Amniotic epithelial cell (primary cell): Measurements from ENCODE around the gene EP400.

Experiments used
- DNase-seq: peaks from one replicate; pipeline ENCODE4 v3.0.0-alpha.2; 2010; ENCODE audit warnings: low read depth

The EP400 gene

DNA sequence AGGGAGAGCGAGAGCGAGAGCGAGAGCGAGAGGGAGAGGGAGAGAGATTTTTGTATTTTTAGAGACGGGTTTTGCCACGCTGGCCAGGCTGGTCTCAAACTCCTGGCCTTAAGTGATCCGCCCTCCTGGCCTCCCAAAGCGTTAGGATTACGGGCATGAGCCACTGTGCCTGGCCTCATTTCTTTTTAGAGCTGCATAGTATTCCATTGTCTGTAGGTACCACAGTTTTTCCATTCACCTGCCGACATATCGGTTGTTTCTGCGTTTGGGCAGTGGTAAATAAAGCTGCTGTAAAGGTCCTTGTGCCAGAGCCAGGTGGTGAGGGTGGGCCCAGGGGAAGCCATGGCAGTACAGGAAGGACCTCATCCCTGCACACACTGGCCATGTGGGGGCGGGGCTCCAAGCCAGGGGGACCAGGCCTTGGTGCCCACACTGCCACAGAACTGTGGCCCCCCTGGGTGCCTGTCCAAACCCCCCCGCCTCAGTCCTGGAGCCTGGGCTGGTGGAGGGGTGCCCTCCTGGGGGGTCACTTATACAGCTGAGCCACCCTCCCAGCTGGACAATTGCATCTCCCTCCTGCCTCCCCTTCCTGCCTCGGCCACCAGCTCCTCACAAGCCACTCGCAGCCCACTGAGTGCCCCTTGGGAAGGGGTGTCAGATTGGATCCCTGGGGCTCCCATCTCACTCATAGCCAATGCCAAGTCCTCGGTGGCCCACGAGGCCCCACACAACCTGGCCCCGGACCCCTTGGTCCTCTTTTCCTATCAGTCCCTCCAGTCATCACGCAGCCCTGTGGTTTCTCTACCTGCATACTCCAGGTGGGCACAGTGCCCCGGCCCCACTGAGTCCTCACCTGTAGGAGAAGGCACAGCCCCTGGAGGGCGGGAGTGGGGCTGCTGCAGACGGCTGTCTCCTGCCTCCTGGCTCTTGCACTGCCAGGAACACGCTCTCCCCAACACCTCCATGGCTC is 22.3 kb upstream of the EP400 start:
- DNase-seq = no peak

DNA sequence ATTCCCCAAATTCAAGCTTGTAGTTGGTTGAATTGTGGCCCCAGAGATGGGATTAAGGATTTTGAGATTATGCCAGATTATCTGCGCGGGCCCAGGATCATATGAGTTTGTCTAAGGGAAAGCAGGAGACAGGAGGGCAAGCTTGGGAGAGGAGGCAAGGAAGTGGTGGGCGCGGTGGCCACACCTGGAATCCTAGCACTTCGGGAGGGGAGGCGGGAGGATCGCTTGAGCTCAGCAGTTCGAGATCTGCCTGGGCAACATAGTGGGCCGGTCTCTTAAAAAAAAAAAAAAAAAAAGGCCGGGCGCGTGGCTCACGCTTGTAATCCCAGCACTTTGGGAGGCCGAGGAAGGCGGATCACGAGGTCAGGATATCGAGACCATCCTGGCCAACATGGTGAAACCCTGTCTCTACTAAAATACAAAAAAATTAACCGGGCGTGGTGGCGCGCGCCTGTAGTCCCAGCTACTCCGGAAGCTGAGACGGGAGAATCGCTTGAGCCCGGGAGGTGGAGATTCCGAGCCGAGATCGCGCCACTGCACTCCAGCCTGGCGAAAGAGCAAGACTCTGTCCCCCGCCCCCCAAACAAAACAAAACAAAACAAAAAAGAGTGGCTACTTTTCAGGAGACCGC is 21.5 kb upstream of the EP400 start:
- peak; percentile 19 for DNase-seq

DNA sequence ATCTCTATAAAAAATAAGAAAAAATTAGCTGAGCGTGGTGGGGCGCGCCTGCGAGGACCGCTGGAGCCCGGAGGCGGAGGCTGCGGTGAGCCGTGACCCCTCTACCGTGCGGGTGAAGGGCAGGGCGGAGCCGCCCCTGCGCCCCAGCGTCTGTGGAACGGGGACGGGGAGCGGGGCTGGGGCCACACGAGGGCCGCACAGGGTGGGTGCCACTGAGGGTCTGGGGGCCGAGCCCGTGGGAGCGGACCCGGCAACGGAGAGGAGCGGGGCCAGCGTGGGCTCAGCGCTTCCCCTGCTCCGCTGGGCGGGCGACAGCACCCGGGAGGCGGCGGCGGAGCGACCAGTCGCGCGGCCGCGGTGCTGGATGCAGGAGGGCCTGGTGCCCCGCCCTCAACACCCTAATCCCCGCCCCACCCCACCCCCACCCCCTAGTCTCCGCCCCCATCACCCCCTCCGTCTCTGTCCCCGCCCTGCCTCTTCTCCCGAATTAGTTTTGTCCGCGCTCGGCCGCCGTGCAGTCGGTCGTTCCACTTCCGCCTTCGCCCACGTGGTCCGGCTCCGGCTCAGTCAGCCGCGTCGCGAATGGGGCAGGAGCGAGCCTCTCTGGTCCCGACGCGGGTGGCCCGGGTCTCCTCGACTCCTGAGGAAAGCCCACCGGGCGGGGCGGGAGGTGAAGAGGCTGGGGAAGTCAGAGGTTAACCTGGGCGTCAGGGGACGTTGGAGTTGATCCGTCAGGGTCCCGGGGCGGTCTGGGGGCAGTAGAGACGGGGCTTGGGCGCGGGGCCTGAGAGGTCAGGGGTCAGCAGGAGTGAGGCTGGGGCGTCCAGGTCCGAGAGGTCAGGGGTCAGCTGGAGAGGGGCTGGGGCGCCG is 20.8 kb upstream of the EP400 start, which contains the start of gene PUS1:
PUS1 (plus strand) TSS at position 566 of the 870 bp plus-strand sequence. CDS start 447 bp downstream, outside the sequence.
- DNase-seq = peak; percentile 88

DNA sequence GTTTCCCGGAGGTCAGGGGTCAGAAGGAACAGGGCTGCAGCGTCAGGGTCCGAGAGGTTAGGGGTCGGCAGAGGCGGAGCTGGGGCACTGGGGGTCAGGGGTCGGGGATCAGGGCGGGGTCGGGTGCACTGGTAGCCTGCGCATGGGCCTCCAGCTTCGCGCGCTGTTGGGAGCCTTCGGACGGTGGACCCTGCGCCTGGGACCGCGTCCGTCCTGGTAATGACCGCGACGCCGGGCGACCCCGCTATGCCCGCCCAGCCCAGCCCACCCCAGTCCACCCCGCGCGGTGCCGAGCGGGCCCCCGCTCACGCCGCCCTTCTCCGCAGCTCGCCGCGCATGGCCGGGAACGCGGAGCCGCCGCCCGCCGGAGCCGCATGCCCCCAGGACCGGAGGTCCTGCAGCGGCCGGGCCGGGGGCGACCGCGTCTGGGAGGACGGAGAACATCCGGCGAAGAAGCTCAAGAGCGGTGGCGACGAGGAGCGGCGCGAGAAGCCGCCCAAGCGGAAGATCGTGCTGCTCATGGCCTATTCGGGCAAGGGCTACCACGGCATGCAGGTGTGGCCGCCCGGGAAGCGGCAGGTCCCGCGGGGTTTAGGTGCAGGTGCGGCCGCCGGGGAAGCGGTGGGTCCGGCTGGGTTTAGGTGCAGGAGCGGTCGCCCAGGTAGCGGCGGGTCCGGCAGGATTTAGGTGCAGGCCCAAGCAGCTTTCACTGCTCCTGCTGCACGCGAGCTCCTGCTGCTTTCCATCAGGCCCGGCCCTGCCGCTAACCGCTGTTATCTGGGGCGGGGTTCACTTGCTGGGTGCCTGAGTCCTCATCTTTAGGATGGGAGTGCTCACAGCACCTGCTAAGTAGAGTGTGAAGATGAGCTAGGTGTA is 19.9 kb upstream of the EP400 start:
- no peak for DNase-seq

DNA sequence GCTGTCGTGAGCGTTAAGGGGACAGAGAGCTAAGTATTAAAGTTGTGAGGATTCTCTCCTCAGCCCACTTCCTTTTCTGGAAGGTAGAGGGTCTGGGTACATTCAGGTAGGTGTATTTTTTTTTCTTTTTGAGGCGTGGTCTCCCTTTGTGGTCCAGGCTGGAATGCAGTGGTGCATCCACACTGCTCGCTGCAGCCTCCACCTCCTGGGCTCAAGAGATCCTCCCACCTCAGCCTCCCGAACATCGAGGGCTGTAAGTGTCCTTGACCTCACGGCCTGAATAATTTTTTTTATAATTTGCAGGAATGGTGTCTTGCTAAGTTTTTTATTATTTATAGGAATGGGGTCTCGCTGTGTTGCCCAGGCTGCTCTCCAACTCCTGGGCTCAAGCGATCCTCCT is 19.2 kb upstream of the EP400 start:
- DNase-seq = no peak

DNA sequence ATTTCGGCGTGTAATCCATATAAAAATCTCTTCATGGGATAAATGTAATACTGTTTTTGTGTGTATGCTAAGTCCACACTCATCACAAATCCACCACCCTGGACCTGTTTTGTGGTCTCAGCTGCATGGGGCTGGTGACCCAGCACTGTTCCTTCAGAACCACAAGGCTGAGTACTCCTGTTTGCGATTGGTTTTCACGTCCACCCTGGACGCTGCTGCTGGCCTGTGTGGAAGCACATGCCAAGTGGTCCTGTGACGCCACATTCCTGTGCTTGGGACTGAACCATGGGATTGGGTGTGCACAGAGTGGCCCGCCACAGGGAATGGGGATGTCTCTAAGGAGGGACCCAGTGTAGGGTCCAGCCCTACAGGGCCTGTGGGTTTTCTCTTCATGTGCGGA is 16.4 kb upstream of the EP400 start:
- no peak for DNase-seq

DNA sequence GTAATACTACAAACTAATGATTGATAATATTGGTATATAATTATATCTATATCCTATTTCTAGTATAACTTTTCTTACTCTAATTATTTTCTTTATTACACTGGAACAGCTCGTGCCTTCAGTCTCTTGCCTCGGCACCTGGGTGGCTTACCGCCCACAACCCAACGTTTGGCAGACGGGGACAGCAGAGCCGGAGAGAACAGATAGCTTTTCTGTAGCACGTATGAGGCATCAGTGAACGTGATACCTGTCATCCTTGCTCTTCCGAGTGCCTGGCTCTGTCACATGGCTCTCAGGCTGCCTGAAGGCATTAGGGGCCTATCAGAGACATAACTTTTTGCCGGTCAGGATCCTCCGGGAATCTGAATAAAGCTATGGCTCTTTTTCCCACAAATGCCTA is 15.2 kb upstream of the EP400 start:
- DNase-seq = no peak

DNA sequence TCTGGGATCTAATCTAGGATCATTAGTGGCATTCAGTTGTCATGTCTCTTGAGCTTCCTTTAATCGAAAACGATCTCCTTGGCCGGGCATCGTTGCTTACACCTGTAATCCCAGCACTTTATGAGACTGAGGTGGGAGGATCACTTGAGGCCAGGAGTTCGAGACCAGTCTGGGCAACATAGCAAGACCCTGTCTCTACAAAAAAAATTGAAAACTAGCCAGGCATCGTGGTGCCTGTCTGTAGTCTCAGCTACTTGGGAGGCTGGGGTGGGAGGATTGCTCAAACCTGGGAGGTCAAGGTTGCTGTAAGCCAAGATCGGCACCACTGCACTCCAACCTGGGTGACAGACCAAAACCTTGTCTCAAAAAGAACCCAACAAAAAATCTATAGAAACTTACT is 11.7 kb upstream of the EP400 start:
- no peak for DNase-seq

DNA sequence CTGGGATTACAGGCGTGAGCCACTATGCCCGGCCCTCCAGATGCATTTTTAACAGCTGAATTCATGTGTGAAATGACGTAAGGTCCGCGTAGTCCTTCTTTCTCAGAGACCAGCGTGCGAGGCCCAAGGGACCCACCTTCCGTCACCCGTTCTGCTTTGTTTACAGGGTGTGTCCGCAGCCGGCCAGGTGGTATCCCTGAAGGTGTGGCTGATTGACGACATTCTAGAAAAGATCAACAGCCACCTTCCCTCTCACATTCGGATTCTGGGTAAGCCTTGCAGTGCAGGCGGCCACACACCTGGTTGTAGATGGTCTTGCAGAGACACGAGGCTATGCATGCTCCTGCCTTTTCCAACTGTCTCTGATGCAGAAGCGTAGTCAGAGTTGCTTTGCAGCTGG is 10.7 kb upstream of the EP400 start:
- DNase-seq = no peak

DNA sequence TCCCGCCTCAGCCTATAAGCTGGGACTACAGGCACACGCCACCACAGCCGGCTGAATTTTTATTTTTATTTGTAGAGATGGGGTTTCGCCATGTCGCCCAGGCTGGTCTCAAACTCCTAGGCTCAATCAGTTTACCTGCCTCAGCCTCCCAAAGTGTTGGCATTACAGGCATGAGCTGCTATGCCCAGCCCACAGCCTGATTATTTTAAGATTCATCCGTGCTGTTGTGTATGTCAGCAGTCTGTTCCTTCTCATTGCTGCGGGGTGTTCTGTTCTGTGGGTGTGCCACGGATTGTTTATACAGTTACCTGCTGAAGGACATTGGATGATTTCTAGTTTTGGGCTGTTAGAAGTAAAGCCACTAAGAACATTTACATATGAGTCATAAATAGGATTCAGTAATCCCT is 9.6 kb upstream of the EP400 start:
- DNase-seq = no peak

DNA sequence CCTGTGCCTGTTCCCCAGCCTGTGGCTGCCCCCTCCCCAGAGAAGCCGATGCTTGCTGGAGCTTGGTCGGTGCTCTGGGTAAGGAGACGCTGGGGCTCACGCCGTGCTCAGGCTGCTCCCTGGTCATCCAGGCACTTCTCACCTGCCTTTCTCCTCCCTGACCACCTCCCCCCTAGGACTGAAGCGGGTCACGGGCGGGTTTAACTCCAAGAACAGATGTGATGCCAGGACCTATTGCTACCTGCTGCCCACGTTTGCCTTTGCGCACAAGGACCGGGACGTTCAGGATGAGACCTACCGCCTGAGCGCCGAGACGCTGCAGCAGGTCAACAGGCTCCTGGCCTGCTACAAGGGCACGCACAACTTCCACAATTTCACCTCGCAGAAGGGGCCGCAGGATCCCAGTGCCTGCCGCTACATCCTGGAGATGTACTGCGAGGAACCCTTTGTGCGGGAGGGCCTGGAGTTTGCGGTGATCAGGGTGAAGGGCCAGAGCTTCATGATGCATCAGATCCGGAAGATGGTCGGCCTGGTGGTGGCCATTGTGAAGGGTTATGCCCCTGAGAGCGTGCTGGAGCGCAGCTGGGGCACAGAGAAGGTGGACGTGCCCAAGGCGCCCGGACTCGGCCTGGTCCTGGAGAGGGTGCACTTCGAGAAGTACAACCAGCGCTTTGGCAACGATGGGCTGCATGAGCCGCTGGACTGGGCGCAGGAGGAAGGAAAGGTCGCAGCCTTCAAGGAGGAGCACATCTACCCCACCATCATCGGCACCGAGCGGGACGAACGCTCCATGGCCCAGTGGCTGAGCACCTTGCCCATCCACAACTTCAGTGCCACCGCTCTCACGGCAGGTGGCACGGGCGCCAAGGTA is 8.4 kb upstream of the EP400 start:
- DNase-seq = no peak

DNA sequence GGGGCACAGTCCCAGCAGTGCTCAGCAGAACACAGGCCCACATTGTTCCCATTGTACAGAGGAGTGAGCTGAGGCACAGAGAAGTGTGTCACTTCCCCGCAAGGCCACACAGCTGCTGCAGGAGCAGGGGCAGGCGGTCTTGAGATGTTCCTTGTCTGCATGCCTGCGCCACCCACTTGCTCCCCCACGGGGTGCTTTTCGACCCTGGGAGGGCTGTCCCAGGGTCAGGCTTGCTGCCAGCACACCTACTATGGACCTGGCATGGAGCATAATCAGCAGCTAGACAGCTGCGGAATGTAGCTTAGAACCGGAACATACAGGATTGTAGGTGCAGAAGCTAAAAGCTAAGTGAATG is 7.8 kb upstream of the EP400 start:
- no peak for DNase-seq

DNA sequence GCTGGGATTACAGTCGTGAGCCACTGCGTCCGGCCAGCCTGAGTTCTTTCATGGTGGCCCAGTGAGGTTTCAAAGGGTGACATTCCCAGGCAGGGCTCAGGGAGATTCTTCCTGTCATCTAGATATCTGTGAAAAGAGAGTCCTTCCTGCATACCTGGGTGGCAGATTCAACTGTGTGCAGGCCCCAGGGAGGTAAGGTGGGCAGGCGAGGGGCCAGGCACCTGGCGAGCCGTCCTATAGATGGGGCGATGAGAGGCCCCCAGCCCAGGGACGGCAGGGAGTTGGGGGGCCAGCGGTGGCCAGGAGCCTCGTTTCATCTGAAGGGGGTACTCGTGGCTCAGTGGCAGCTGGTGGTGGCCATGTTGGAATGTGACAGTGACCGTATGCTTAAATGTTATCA is 7.1 kb upstream of the EP400 start:
- DNase-seq = no peak

DNA sequence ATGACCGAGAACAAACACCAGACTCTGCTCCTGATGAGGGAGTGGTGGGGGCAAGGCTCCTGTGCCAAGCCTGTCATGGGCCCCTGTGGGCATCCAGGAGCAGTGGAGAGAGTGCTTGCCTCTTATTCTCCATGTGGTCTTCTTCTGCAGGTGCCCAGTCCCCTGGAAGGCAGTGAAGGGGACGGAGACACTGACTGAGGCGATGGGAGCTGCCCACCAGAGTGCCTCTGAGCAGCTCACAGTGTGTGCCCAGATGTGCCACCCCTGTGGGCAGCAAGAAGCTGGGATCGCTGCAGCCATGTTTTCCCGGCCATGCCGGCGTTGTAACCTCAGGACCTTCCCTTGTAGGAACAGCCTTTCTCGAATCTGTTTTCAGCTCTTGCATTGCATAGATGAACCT is 6.4 kb upstream of the EP400 start:
- no peak for DNase-seq

DNA sequence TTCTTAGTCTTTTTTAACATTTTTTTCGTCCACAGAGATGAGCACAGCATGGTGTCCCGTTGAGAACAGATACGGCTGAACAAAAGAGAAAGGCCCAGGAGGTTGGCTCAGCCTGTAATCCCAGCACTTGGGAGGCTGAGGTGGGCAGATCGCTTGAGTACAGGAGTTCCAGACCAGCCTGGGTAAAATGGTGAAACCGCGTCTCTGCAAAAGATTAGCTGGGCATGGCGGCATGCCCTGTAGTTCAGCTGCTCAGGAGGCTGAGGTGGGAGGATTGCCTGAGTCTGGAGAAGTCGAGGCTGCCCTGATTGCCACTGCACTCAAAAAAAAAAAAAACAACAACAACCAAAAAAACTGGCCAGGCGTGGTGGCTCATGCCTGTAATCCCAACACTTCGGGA is 5.9 kb upstream of the EP400 start:
- no peak for DNase-seq

DNA sequence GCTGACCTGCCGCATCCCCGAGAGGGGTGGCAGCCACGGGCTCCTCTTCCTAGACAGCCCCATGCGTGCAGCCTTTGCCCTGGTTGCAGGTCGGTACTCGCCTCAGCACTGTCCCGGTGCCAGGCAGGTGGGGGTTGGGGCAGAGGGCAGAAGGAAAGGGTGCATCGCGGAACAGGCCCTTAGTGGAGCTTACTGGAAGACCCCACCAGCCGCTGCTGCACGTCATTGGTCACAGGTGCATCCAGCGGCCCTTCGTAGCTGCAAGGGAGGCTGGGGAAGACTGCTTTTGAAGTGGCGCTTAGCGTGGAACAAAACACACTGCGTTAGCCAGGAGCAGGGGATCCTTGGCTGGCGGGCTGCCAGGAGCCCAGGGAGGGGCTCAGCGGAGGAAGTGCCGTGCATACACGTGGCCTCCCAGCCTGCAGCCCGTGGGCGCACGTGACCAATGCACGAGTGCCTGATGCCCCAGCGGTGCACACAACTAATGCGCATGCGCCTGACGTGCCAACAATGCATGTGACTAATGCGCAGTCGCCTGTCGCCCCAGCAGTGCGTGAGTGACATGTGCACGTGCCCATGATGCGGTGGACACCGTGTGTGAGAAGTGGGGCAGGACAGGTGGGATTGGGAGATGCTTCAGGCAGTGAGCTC is 5.0 kb upstream of the EP400 start:
- no peak for DNase-seq

DNA sequence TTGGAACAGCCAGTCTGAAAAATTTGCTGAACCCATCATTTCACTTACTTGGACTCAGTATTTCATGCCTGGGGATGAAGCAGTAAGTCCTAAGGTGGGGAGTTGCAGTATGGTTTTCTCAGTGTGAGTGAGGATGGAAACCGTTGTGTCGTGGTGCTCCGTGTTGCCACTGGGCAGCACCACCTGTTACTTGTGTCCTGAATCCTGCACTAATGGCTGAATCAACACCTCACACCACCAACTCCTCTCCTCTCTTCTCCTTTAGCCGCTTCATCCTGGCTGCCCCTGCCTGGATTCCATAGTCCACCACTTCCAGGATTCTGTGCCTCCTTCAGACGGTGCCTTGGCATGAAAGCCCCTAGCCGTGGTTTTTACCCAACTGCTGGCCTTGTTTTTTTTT is 3.0 kb upstream of the EP400 start:
- DNase-seq = no peak

DNA sequence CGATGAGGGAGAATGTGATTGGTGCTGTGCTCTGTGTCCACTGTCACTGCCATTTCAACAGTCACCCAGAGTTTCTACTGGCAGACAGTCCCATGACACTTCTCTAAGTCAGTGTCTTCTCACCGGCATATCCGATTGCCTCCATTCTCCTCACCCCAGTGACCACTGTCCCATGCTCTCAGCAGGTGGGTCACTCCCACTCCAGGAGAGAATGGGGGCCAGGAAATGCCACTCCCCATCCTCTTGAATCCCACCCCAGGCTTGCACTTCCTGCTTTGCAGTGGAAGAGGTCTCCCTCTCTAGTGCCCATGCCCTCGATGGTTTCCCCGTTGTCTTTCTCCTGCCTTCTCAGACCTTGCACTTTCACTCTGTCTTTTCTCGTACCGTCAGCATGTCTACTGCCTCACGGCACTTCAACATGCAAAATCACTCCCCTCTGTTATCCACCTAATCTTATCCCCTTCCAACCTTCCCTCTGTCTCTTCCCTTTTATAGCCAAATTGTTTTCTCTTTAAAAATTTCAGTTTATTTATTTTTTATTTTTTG is 2.2 kb upstream of the EP400 start:
- no peak for DNase-seq

DNA sequence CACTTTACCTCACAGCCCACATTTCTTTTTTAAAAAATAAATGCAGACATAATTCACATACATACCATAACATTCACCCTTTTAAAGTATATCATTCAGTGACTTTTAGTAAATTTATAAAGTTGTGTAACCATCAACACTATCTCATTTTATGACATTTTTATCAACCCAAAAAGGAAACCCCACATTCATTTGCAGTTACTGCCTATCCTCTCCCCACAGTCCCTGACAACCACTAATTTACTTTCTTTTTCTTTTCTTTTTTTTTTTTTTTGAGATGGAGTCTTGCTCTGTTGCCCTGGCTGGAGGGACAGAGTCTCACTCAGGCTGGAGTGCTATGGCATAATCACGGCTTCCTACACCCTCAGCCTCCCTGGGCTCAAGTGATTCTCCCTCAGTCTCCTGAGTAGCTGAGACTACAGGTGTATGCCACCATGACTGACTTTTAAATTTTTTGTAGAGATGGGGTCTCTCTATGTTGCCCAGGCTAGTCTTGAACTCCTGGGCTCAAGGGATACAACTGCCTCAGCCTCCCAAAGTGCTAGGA is 1.5 kb upstream of the EP400 start:
- DNase-seq = peak; percentile 58
